Trophoblast cell (in vitro differentiated cells and primary cell): ENCODE measurements around the gene ZBTB6.

ENCODE experiments used
- DNase-seq, 2 donors: peaks; one replicate each; pipeline ENCODE4 v3.0.0-alpha.2; 2016
- H2AFZ ChIP-seq: 2 replicates; pipeline ENCODE4 v1.6.1; 2013; ENCODE audit warnings: low read length, moderate library complexity, mild to moderate bottlenecking; ENCODE audit not compliant: insufficient read depth, poor library complexity
- H2AK5ac ChIP-seq: 2 replicates; pipeline ENCODE4 v1.6.1; 2013; ENCODE audit warnings: mild to moderate bottlenecking, low read length
- H2BK120ac ChIP-seq: 2 replicates; pipeline ENCODE4 v1.6.1; 2013; ENCODE audit warnings: low read length, mild to moderate bottlenecking, moderate library complexity; ENCODE audit not compliant: insufficient read depth, poor library complexity
- H2BK12ac ChIP-seq: 2 replicates; pipeline ENCODE4 v1.6.1; 2013; ENCODE audit warnings: mild to moderate bottlenecking, low read length, moderate library complexity
- H2BK5ac ChIP-seq: 2 replicates; pipeline ENCODE4 v1.6.1; 2013; ENCODE audit warnings: low read length, low read depth, moderate library complexity, mild to moderate bottlenecking; ENCODE audit not compliant: poor library complexity
- H3K14ac ChIP-seq: 2 replicates; pipeline ENCODE4 v1.6.1; 2013; ENCODE audit warnings: mild to moderate bottlenecking, low read length
- H3K18ac ChIP-seq: 2 replicates; pipeline ENCODE4 v1.6.1; 2013; ENCODE audit warnings: mild to moderate bottlenecking, low read length
- H3K23ac ChIP-seq: 2 replicates; pipeline ENCODE4 v1.6.1; 2013; ENCODE audit warnings: low read length
- H3K27ac ChIP-seq: 2 replicates; pipeline ENCODE4 v1.5.1; 2013; ENCODE audit warnings: low read depth, mild to moderate bottlenecking, inconsistent platforms, low read length, moderate library complexity
- H3K27me3 ChIP-seq: 2 replicates; pipeline ENCODE4 v1.6.1; 2013; ENCODE audit warnings: inconsistent platforms, mild to moderate bottlenecking, low read length, moderate library complexity; ENCODE audit not compliant: insufficient read depth
- H3K36me3 ChIP-seq, 2 experiments: 1 replicate in 1 of 2; 2 replicates in 1 of 2; pipeline ENCODE4 v1.6.1; 2013; ENCODE audit warnings: low read length in 2 of 2, mild to moderate bottlenecking in 2 of 2, moderate library complexity in 1 of 2; ENCODE audit not compliant: insufficient read depth in 2 of 2, control insufficient read depth in 1 of 2
- H3K4ac ChIP-seq: 2 replicates; pipeline ENCODE4 v1.6.1; 2013; ENCODE audit warnings: low read depth, mild to moderate bottlenecking, low read length, moderate library complexity
- H3K4me1 ChIP-seq, 2 experiments: 1 replicate in 1 of 2; 2 replicates in 1 of 2; pipeline ENCODE4 v1.6.1; 2013; ENCODE audit warnings: low read length in 2 of 2, mild to moderate bottlenecking in 2 of 2, moderate library complexity in 1 of 2; ENCODE audit not compliant: insufficient read depth in 2 of 2, control insufficient read depth in 1 of 2
- H3K4me2 ChIP-seq: 2 replicates; pipeline ENCODE4 v1.6.1; 2013; ENCODE audit warnings: inconsistent platforms, mild to moderate bottlenecking, low read length, moderate library complexity
- H3K4me3 ChIP-seq: 2 replicates; pipeline ENCODE4 v1.5.1; 2013; ENCODE audit warnings: mild to moderate bottlenecking, low read depth, low read length, inconsistent platforms
- H3K79me1 ChIP-seq: one replicate; pipeline ENCODE4 v1.6.1; 2013; ENCODE audit warnings: low read length
- H3K79me2 ChIP-seq: 2 replicates; pipeline ENCODE4 v1.6.1; 2013; ENCODE audit warnings: low read length, mild to moderate bottlenecking; ENCODE audit not compliant: control insufficient read depth, insufficient read depth, poor library complexity
- H3K9ac ChIP-seq: 2 replicates; pipeline ENCODE4 v1.6.1; 2013; ENCODE audit warnings: mild to moderate bottlenecking, low read length
- H3K9me3 ChIP-seq: 2 replicates; pipeline ENCODE4 v1.6.1; 2013; ENCODE audit warnings: low read depth, mild to moderate bottlenecking, control low read depth, inconsistent platforms, low read length; ENCODE audit not compliant: insufficient read depth
- H4K12ac ChIP-seq: 2 replicates; pipeline ENCODE4 v1.6.1; 2013; ENCODE audit warnings: low read depth, mild to moderate bottlenecking, low read length, moderate library complexity
- H4K8ac ChIP-seq: 2 replicates; pipeline ENCODE4 v1.6.1; 2013; ENCODE audit warnings: low read depth, mild to moderate bottlenecking, low read length, moderate library complexity
- H4K91ac ChIP-seq: one replicate; pipeline ENCODE4 v1.6.1; 2013; ENCODE audit warnings: low read depth, mild to moderate bottlenecking, low read length, moderate library complexity
- WGBS: extraction: QIAGEN DNeasy Blood & Tissue Kit; methylation state at CpG from one replicate; pipeline ENCODE4 v1.1.7; 2013; ENCODE audit warnings: missing lambda C conversion rate; ENCODE audit not compliant: insufficient read length, insufficient coverage; ENCODE audit errors: extremely low coverage; 5-methylcytosine and 5-hydroxymethylcytosine counted together

The ZBTB6 gene

GRCh38 chr9:122946461-122947005 lies 33.4 kb upstream of the ZBTB6 start:
- Histone ChIP-seq H2BK12ac (no peak overlapping the region), H4K91ac (no peak overlapping the region), H3K23ac (no peak overlapping the region), H3K36me3 (peaks cover 4% of the 10 kb centered on the region in 2 experiments), H2AFZ (no peak overlapping the region), H2AK5ac (no peak overlapping the region), H3K14ac (no peak overlapping the region), H3K27ac (no peak overlapping the region), H3K18ac (no peak overlapping the region), H3K4ac (no peak overlapping the region), H3K4me1 (peaks cover 2 to 3% of the 10 kb centered on the region in 2 experiments), H2BK5ac (no peak overlapping the region), H3K4me3 (no peak overlapping the region), H4K8ac (no peak overlapping the region), H2BK120ac (no peak overlapping the region), H4K12ac (no peak overlapping the region), H3K9ac (no peak overlapping the region), H3K4me2 (no peak overlapping the region), H3K79me2 (peaks cover 9% of the 10 kb centered on the region), H3K27me3 (no peaks in the 10 kb centered on the region), H3K79me1 (peaks cover 1% of the 10 kb centered on the region), H3K9me3 (no peaks in the 10 kb centered on the region)
- DNase-seq: no peak
- WGBS: no CpG with 5 or more reads among the region's 1 CpG

GRCh38 chr9:122944960-122945888 lies 32.1 kb upstream of the ZBTB6 start:
- Histone ChIP-seq H2AK5ac (no peak overlapping the region), H3K9ac (no peak overlapping the region), H2AFZ (no peak overlapping the region), H4K12ac (no peak overlapping the region), H3K14ac (no peak overlapping the region), H3K79me1 (peaks cover 10% of the 10 kb centered on the region), H4K8ac (no peak overlapping the region), H3K4me3 (no peak overlapping the region), H3K27me3 (no peaks in the 10 kb centered on the region), H3K4me1 (peaks cover 2 to 3% of the 10 kb centered on the region in 2 experiments), H3K9me3 (no peaks in the 10 kb centered on the region), H3K36me3 (peaks cover 4% of the 10 kb centered on the region in 2 experiments), H2BK120ac (no peak overlapping the region), H2BK12ac (no peak overlapping the region), H3K79me2 (peaks cover 13% of the 10 kb centered on the region), H4K91ac (no peak overlapping the region), H3K4ac (no peak overlapping the region), H2BK5ac (no peak overlapping the region), H3K27ac (no peak overlapping the region), H3K23ac (no peak overlapping the region), H3K4me2 (no peak overlapping the region), H3K18ac (no peak overlapping the region)
- no peak for DNase-seq
- no CpG with 5 or more reads among the region's 4 CpGs for WGBS

- Histone ChIP-seq H3K4me3 (peak overlapping the region; percentile 95), H3K4me1 (peaks cover 2 to 3% of the 10 kb centered on the region in 2 experiments), H4K91ac (peak overlapping the region; percentile 84), H2AFZ (peak overlapping the region; percentile 40), H3K27ac (peak overlapping the region; percentile 93), H3K27me3 (no peaks in the 10 kb centered on the region), H3K4ac (peak overlapping the region; percentile 52), H3K79me2 (peaks cover 11% of the 10 kb centered on the region), H4K8ac (peak overlapping the region; percentile 94), H2AK5ac (peak overlapping the region; percentile 32), H3K79me1 (peaks cover 10% of the 10 kb centered on the region), H4K12ac (peak overlapping the region; percentile 78), H2BK5ac (peak overlapping the region; percentile 96), H2BK12ac (peak overlapping the region; percentile 20), H3K4me2 (peak overlapping the region; percentile 81), H2BK120ac (peak overlapping the region; percentile 56), H3K23ac (no peak overlapping the region), H3K9ac (peak overlapping the region; percentile 20), H3K14ac (peak overlapping the region; percentile 88), H3K9me3 (no peaks in the 10 kb centered on the region), H3K36me3 (peaks cover 10 to 12% of the 10 kb centered on the region in 2 experiments), H3K18ac (peak overlapping the region; percentile 62)
- WGBS: no CpG with 5 or more reads among the region's 17 CpGs
- DNase-seq: peak; percentile 2 to 45
Measured at GRCh38 chr9:122941582-122942234, 28.6 kb upstream of the ZBTB6 start.

- Histone ChIP-seq H3K14ac (peak within 1 kb of the TSS; percentile 90), H4K12ac (peak within 1 kb of the TSS; percentile 94), H3K79me2 (peaks cover 11% of the 10 kb centered on the region), H2BK120ac (peak within 1 kb of the TSS; percentile 74), H4K91ac (peak within 1 kb of the TSS; percentile 84), H3K23ac (no peak within 1 kb of the TSS), H3K9me3 (no peaks in the 10 kb centered on the region), H3K27me3 (no peaks in the 10 kb centered on the region), H2AFZ (peak within 1 kb of the TSS; percentile 88), H3K18ac (peak within 1 kb of the TSS; percentile 86), H2AK5ac (peak within 1 kb of the TSS; percentile 32), H3K4me1 (peaks cover 2 to 3% of the 10 kb centered on the region in 2 experiments), H4K8ac (peak within 1 kb of the TSS; percentile 94), H3K4me3 (peak within 1 kb of the TSS; percentile 95), H3K4ac (peak within 1 kb of the TSS; percentile 52), H3K9ac (peak within 1 kb of the TSS; percentile 97), H3K36me3 (peaks cover 14 to 15% of the 10 kb centered on the region in 2 experiments), H3K79me1 (peaks cover 10% of the 10 kb centered on the region), H2BK12ac (peak within 1 kb of the TSS; percentile 20), H3K27ac (peak within 1 kb of the TSS; percentile 93), H2BK5ac (peak within 1 kb of the TSS; percentile 96), H3K4me2 (peak within 1 kb of the TSS; percentile 85)
- DNase-seq: peak; percentile 99 to 100
- WGBS: no CpG with 5 or more reads among the region's 54 CpGs
Measured at GRCh38 chr9:122940749-122941581, 27.8 kb upstream of the ZBTB6 start, which contains the start of gene RABGAP1. RABGAP1 (plus strand) TSS chr9:122941020; CDS start chr9:122957060, 16,040 bp downstream.
